HG02981 (cell line): ENCODE results near the gene VPS41.
"Not testable (repeated sequence)": the region's sequence is repeated elsewhere in the genome, so short reads cannot be mapped to it uniquely, and the experiment has no call there.

ENCODE experiments used
- ATAC-seq: cut with Tn5 transposase; IDR thresholded peaks from one replicate; pipeline ENCODE4 v1.9.1; 2021; ENCODE audit warnings: mild to moderate bottlenecking, moderate library complexity; ENCODE audit not compliant: unreplicated experiment

Gene VPS41

DNA sequence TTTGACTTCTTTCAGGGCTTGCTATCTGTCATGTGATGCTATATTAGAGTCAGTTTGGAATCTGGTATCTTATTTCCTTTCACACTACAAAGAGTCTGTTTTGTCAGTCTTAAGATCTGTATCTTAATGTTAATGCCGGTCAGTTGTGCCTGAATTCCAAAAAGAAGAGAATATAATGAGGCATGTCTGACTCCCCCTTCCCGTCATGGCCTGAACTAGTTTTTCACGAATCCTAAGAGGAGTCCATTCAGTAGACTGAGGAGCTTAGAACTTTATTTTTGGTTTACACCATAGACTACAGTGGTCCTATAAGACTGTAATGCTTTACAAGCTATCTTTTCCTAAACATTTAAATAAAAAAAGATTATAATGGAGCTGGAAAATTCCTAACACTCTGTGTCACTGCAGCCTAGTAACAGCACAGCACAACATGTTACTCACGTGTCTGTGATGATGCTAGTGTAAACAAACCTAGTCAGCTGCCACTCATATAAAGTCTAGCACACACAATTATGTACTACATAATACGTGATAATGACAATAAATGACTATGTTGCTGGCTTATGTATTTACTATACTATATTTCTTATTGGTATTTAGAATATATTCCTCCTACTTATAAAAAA, 50.6 kb downstream of the VPS41 start:
- ATAC-seq = no peak

DNA sequence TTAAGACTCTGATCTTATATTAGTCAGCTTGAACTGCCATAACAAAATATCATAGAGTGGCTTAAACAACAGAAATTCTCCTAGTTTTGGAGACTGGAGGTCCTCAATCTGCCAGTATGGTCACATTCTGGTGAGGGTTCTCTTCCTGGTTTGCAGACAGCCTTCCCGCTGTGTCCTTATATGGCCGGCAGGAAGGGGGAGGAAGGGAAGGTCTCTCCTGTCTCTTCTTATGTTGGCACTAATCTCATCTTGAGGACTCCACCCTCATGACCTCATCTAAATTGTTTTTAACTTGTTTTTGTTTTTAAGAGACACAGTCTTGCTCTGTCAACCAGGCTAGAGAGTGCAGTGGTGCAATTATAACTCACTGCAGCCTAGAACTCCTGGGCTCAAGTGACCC, 53.1 kb downstream of the VPS41 start:
- no peak for ATAC-seq

DNA sequence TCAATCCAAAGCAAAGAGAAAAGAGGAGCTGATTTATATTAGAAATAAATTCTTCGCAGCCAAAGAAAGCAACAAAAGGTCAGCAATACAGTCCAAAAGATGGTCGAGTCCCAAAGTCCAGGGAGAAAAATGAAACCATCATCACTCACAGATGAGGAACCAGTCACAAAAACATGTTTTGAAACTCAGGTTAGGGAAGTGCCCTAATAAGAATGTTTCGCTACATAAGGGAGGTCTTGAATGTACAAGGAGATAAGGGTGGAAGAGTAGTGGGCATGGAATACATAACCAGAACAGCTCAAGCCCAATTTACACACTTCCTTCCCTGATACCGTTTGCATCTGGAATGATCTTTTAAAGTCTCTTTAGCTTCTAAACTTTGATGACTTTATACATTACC, 53.6 kb downstream of the VPS41 start:
- no peak for ATAC-seq

DNA sequence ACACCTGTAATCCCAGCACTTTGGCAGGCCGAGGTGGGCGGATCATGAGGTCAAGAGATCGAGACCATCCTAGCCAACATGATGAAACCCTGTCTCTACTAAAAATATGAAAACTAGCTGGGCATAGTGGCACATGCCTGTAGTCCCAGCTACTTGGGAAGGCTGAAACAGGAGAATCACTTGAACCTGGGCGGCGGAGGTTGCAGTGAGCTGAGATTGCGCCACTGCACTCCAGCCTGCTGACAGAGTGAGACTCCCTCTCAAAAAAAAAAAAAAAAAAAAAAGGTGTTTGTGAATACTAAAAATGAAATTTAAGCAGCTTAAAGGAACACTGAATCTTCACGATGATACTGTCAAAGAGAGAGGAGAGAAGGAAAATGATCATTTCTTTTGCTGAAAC, 54.0 kb downstream of the VPS41 start:
- ATAC-seq = not testable (repeated sequence)

- ATAC-seq = no peak
Observed at GRCh38 chr7:38851321-38851720, 57.7 kb downstream of the VPS41 start.

GRCh38 chr7:38846280-38846679, 62.7 kb downstream of the VPS41 start:
- ATAC-seq = no peak

DNA sequence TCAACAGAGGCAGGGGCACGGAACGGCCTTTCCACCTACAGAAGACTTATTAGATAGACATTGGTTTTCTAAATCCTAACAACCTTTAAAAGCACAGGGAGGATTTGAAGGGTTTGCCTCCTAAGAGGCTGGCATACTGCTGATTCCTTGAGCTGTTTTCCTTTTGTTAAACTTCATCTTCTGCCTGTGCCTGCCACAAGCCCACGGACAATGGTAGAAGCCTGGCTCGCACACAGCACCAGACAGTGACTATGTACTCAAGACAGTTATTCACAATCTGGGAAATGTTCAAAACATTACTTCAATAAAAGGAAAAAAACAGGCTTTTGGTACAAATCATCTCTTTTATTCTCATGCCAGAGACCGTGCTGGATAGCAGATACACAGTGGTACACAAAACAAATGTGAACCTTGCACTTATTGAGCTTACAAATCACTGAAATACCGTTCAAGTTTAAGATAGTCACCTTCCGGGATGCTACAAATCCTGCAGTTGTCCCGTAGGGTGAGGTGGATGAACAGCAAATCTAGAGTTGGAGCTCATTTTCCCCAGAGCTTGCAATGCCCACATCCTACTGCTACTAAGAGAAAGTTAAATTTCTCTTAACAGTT, 63.9 kb downstream of the VPS41 start:
- ATAC-seq = no peak

- ATAC-seq = no peak
Observed at GRCh38 chr7:38842746-38843145, 66.2 kb downstream of the VPS41 start.

DNA sequence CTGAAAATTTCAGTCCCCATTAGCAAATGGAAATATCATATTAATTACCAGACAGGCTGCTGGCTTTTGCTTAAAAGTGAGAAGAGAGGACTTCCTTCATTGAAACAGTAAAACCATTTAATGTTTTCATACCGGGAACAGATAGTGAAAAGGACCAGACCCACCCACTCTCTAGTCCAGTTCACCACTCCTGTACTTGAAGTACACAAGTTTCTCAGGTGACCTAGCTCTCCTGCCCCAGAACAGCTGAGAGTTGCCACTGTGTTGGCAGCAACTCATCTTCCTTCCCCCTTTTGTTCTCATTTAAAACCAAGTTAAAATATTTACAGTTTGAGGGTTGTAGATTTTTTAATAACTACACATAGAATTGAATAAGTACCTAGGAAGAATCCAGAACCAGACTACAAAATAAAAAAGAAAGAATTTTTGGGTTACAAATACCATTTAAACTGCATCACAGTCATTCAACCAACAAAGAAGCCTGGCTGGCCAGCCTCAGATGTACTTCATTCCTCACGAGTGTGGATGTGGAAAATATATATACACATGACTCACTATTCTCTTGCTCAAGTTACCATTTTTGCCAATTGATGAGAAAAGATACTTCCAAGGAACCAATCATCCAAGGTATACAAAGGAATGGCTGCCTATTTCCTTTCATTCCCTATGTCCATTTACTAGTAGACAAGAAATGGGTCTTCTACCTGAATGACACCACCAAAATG, 68.1 kb downstream of the VPS41 start:
- ATAC-seq = no peak

DNA sequence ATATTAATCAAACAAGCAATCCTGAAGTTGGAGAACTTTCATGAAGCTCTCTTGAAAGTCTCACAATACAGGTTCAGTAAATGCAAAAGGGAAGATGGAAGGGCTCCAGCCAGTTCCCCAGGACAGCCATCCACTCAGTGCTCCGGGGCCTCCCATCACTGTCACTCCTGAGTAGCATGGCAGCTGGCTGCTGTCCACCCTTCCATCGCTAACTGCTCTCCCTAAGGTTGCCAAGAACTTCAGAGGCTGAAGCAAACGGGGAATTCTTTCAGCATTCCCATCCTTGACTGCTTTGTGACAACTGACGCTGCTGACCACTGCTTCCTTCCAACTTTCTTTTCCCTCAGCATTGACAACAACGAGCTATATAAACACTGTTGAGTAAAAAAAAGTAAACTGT, 69.1 kb downstream of the VPS41 start:
- no peak for ATAC-seq

GRCh38 chr7:38838725-38839385, 70.1 kb downstream of the VPS41 start:
- no peak for ATAC-seq

DNA sequence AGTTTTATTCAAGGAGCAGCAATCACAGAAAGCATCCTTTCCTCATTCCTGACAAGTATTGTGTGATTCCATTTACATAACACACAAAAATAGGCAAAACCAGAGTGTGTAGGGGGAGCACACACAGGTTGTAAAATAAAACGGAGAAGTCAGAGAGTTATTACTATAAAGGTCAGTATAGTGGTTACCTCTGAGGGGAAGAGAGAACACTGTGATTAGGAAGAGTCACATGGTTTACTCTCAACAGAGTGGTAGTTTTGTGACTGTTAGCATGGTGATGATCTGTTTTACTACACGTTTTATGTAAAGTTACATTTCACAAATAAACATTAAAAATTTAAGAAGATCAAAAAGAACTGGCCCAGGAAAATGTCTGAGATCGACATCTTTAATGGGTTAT, 74.6 kb downstream of the VPS41 start:
- no peak for ATAC-seq

DNA sequence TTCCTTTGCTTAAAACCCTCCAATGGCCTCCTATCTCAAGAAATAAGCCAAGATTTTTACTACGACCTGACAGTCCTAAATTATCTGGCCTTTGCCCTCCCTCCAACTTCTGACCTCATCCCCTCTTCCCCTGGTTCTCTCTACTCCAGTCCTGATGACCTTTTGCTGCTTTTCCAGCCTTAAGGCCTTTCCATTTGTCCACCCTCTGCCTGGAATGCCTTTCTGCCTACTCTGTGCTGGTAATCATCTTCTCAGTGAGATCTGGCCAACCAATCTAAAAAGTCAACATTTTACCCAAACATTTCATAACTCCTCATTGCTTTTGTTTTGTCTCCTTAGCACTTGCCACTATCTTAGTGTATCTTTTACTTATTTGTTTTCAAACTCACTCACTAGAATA, 75.7 kb downstream of the VPS41 start:
- ATAC-seq = no peak

GRCh38 chr7:38831259-38831996, 77.6 kb downstream of the VPS41 start:
- no peak for ATAC-seq

- ATAC-seq = no peak
Observed at GRCh38 chr7:38830826-38831225, 78.2 kb downstream of the VPS41 start.

DNA sequence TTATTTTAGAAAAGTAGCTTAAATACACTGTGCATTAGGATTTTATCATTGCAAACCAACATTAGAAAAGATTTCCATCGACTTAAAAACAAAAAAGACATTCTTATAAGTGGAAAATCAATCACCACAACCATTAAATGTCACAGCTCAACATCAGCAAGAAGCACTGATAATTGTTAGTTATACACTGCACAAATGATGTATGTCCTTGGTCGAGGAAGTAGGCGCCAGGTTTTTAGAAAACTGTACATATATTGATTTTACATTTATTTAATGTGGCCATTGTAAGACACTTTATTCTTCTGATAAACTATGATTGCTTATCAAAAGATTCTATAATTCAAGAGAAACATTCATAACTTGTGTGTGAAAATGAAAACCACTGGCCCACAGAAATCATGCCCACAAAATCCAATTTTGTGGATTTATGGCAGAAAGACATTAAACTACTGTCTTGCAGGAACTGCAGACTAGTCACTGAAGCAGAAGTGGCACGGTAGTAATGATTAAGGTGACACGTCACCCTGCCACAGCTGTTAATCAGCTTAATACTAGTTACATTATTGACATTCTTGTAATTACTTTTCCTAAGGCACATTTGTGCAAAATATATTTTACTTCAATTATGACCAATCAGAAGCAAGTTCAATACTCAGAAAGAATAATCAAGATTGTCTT, 79.4 kb downstream of the VPS41 start:
- no peak for ATAC-seq

DNA sequence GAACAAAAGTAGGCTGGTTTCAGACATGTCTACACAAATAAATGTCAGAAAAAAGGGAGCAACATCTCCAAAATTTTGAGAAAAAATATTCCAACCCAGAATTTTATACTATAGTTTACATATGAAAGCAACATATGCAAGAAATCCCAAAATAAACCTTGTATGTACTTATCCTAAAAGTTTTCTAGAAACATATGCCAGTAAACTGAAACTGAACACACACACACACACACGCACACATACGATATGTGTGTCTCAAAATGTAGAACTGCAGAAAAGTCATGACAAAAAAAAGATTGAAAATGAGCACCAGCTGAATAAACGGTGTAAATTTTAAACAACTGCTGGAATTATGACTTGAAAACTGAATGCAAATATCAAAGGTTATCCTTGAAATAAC, 81.0 kb downstream of the VPS41 start:
- no peak for ATAC-seq

DNA sequence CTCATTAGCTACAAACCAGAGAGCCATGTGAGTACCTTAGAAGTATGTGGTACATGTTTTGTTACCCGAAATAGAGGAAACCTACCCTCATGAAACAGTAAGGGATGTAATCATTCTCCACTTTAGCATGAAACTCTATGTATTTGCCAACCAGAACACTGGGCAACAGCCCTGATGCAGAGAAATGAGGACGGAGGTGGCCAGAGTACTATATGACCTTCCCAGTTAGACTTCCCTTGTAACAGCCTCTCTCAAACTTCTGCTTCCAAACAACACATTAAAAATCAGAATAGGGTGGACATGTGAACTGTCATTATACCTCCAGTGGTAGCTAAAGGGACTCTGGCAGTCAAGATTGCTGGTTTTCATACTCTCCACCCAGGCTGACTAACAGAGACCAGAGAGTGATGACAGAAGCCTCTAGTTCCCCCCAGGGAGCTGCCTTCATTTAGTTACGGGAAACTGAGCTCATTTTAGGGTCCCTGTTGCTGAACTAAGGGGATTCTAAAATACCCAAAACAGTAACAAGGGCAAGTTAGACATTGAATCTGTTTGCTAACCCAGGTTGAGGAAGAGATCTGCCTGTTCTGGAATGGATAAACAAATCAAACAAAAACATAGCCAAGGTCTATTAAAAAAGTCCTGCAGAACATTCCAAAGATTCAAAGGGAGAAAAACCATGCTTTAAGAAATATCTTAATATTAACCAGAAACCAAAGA, 83.1 kb downstream of the VPS41 start:
- ATAC-seq = peak; percentile 63

GRCh38 chr7:38824948-38825347, 84.0 kb downstream of the VPS41 start:
- ATAC-seq = no peak

DNA sequence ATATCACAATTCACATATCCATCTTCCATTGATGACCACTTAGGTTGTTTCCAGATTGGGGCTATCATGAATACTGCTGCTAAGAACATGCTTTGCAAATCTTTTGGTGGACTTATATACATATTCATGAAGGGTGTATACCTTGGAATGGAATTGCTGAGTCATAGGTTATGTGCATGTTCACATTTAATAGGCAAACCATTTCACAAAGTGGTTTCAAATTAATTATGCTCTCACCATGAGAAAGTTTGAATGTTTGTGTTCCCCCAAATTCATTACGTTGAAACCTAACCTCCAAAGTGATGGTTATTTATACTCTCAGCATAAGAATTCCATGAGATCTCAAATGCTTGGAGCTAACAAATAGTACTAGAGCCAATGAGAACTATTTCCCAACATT, 86.4 kb downstream of the VPS41 start:
- no peak for ATAC-seq
